ENCODE results near the gene TMPRSS11E.

DNA sequence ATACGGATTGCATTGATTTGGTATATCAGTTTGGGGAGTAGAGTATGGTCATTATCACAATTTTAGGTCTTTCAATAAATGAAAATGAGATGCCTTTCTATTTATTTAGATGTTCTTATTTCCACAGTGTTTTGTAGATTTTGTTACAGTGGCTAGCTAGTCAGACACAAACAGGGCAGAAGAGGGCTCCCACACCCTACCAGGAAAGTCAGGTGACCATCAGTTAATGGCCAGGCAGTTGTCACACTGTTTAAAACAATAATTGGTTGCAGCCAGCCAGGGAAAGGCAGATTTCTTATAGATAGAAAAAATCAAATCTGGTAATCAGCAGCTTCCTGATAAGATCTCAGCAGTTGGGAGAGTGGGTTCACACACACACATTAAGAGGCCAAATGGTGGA is 71.6 kb downstream of the TMPRSS11E start:
- TF ChIP-seq CTCF (IDR thresholded peaks at IDR 0.05; ENCODE audit: poor library complexity), result no peak
- TF ChIP-seq EZH2 (IDR thresholded peaks at IDR 0.05; ENCODE audit: borderline replicate concordance), result no peak
- TF ChIP-seq EZH2phosphoT487 (IDR thresholded peaks at IDR 0.05; ENCODE audit: low read depth, severe bottlenecking, unreplicated experiment), result no peak

All from hepatocyte (in vitro differentiated cells).